Measurements from ENCODE around the gene N4BP2. TPM values are rescaled to one million over a fixed set of nuclear protein-coding genes. Genes with fewer than 3 reads are reported as not detected.

Gene N4BP2
- total RNA-seq, 6 experiments from 2014 or later: 4.2 to 8.0 (median 6.3) TPM

GRCh38 chr4:40114206-40114605 is 57.6 kb downstream of the N4BP2 start:
- ATAC-seq: no peak
- no peak for DNase-seq
- no peaks in the 10 kb centered on the region for H3K9me3 ChIP-seq
- no peaks in the 10 kb centered on the region for H3K36me3 ChIP-seq
- no peak for TF ChIP-seq POLR2A (IDR thresholded peaks at IDR 0.05)
- no peak for TF ChIP-seq CTCF (IDR thresholded peaks at IDR 0.05)
- no peak overlapping the region for H3K27ac ChIP-seq
- H3K27me3 ChIP-seq: no peaks in the 10 kb centered on the region
- intact Hi-C loops (cut with DNase I): no loop called here
- WGBS (ENCODE audit: insufficient coverage, low coverage, low lambda C conversion rate, missing lambda C conversion rate): 91% methylated on average over 1 of the region's 1 CpG
- no peak overlapping the region for H3K4me3 ChIP-seq
- H3K4me1 ChIP-seq: no peaks in the 10 kb centered on the region

GRCh38 chr4:40118861-40119260 is 62.2 kb downstream of the N4BP2 start:
- TF ChIP-seq POLR2A (IDR thresholded peaks at IDR 0.05): no peak
- no peak for TF ChIP-seq CTCF (IDR thresholded peaks at IDR 0.05)
- no peak overlapping the region for H3K27ac ChIP-seq
- no peaks in the 10 kb centered on the region for H3K27me3 ChIP-seq
- H3K9me3 ChIP-seq: no peaks in the 10 kb centered on the region
- DNase-seq (no peak), ATAC-seq (no peak)
- no peak overlapping the region for H3K4me3 ChIP-seq
- intact Hi-C loops (cut with DNase I): no loop called here
- 89% methylated on average over 1 of the region's 1 CpG for WGBS (ENCODE audit: insufficient coverage, low coverage, low lambda C conversion rate, missing lambda C conversion rate)
- H3K36me3 ChIP-seq: no peaks in the 10 kb centered on the region
- no peaks in the 10 kb centered on the region for H3K4me1 ChIP-seq

GRCh38 chr4:40119344-40119743 is 62.7 kb downstream of the N4BP2 start:
- no peak for DNase-seq
- WGBS (ENCODE audit: insufficient coverage, low coverage, low lambda C conversion rate, missing lambda C conversion rate): 94% methylated on average over 3 of the region's 3 CpGs
- Histone ChIP-seq H3K4me3 (no peak overlapping the region), H3K27me3 (no peaks in the 10 kb centered on the region), H3K27ac (no peak overlapping the region), H3K9me3 (no peaks in the 10 kb centered on the region), H3K4me1 (no peaks in the 10 kb centered on the region), H3K36me3 (no peaks in the 10 kb centered on the region)
- intact Hi-C loops (cut with DNase I): no loop called here
- no peak for TF ChIP-seq POLR2A (IDR thresholded peaks at IDR 0.05)
- TF ChIP-seq CTCF (IDR thresholded peaks at IDR 0.05): no peak
- ATAC-seq: no peak

- no peak for DNase-seq
- H3K27me3 ChIP-seq: no peaks in the 10 kb centered on the region
- no peak overlapping the region for H3K4me3 ChIP-seq
- no peaks in the 10 kb centered on the region for H3K4me1 ChIP-seq
- H3K27ac ChIP-seq: no peak overlapping the region
- H3K36me3 ChIP-seq: peaks cover 0 to 5% (median 0%) of the 10 kb centered on the region in 4 donors
- no peaks in the 10 kb centered on the region for H3K9me3 ChIP-seq
- intact Hi-C loops (cut with DNase I): no loop called here
- 52% methylated on average over 4 of the region's 4 CpGs for WGBS (ENCODE audit: insufficient coverage, low coverage, low lambda C conversion rate, missing lambda C conversion rate)
- TF ChIP-seq CTCF (IDR thresholded peaks at IDR 0.05) (no peak), POLR2A (IDR thresholded peaks at IDR 0.05) (no peak)
- peak; percentile 59 to 89 (median 75) for ATAC-seq
Measured at GRCh38 chr4:40121515-40121914, 64.9 kb downstream of the N4BP2 start.

- 100% methylated on average over 1 of the region's 1 CpG for WGBS (ENCODE audit: insufficient coverage, low coverage, low lambda C conversion rate, missing lambda C conversion rate)
- no peak for ATAC-seq
Measured at GRCh38 chr4:40122941-40123340, 66.3 kb downstream of the N4BP2 start.

More at GRCh38 chr4:40122941-40123340, 66.3 kb downstream of the N4BP2 start:
- H3K27ac ChIP-seq: no peak overlapping the region
- H3K4me3 ChIP-seq: no peak overlapping the region
- H3K27me3 ChIP-seq: no peaks in the 10 kb centered on the region
- no peak for DNase-seq
- TF ChIP-seq POLR2A (IDR thresholded peaks at IDR 0.05): no peak
- no peak for TF ChIP-seq CTCF (IDR thresholded peaks at IDR 0.05)
- peaks cover 0 to 6% (median 0%) of the 10 kb centered on the region in 4 donors for H3K36me3 ChIP-seq
- intact Hi-C loops (cut with DNase I): no loop called here
- H3K9me3 ChIP-seq: no peaks in the 10 kb centered on the region
- H3K4me1 ChIP-seq: no peaks in the 10 kb centered on the region
